Transverse colon (tissue), 4 donors: Measurements from ENCODE around the gene DLL1. TPM values are rescaled to one million over a fixed set of nuclear protein-coding genes. Genes with fewer than 3 reads are reported as not detected.

ENCODE experiments used
- DNase-seq: peaks from one replicate; pipeline ENCODE4 v3.0.0-alpha.2; 2019
- H3K27ac ChIP-seq, 4 donors: fragments of 200-600 bp; sonication (generic); 2 replicates each; pipeline ENCODE4 v1.5.1; 2016 to 2018; ENCODE audit warnings: inconsistent platforms in 4 of 4
- H3K27me3 ChIP-seq: fragments of 200-600 bp; sonication (generic); 2 replicates; pipeline ENCODE4 v1.5.1; 2017; ENCODE audit warnings: inconsistent platforms
- H3K36me3 ChIP-seq, 4 donors: fragments of 200-600 bp; sonication (generic); 2 replicates each; pipeline ENCODE4 v1.5.1; 2017 to 2019; ENCODE audit warnings: inconsistent platforms in 4 of 4
- H3K4me1 ChIP-seq, 4 donors: fragments of 200-600 bp; sonication (generic); 2 replicates each; pipeline ENCODE4 v1.5.1; 2017 to 2020; ENCODE audit warnings: inconsistent platforms in 4 of 4
- H3K4me3 ChIP-seq, 4 donors: fragments of 200-600 bp; sonication (generic); 1 replicate in 1 of 4; 2 replicates in 3 of 4; pipeline versions ENCODE4 v1.5.1 to v1.6.1; 2017 to 2019; ENCODE audit warnings: inconsistent platforms in 4 of 4
- H3K9me3 ChIP-seq, 2 donors: fragments of 200-600 bp; sonication (generic); 2 replicates each; pipeline ENCODE4 v1.5.1; 2017 to 2019; ENCODE audit warnings: inconsistent platforms in 2 of 2
- CTCF ChIP-seq, 5 experiments: fragments of 200-600 bp in 3 of 5; fragments of 450-650 bp in 2 of 5; sonication (generic) in 3 of 5; IDR thresholded peaks; 1 replicate in 2 of 5; 2 replicates in 3 of 5; pipeline ENCODE4 v1.5.1; 2016 to 2017; ENCODE audit warnings: antibody characterized with exemption in 5 of 5, inconsistent platforms in 3 of 5, mild to moderate bottlenecking in 2 of 5, moderate library complexity in 1 of 5
- EP300 ChIP-seq: sonication (generic); formaldehyde crosslinking; IDR thresholded peaks from one replicate; pipeline ENCODE4 v1.6.1; 2017; ENCODE audit warnings: antibody characterized with exemption, low read depth
- POLR2A ChIP-seq: fragments of 450-650 bp; IDR thresholded peaks from one replicate; pipeline ENCODE4 v1.6.1; 2016; ENCODE audit warnings: antibody characterized with exemption, mild to moderate bottlenecking, moderate library complexity
- POLR2AphosphoS5 ChIP-seq, 3 donors: sonication (generic); formaldehyde crosslinking; IDR thresholded peaks; one replicate each; pipeline ENCODE4 v1.6.1; 2016; ENCODE audit warnings: antibody characterized with exemption in 3 of 3
- WGBS, 2 donors: methylation state at CpG; one replicate each; pipeline ENCODE4 v1.1.5; 2018; ENCODE audit warnings: low coverage in 1 of 2; 5-methylcytosine and 5-hydroxymethylcytosine counted together
- in situ Hi-C, 4 donors: fragments of 200-750 bp; cut with MboI; loops; one replicate each; pipeline versions ENCODE4 v1.15.0 to v1.15.1; 2017; ENCODE audit warnings: low sequenced_read_pairs in 3 of 4, low pct_ligation_motif_present in 1 of 4, low pct_unique_long_range_greater_than_20kb in 1 of 4
- intact Hi-C: fragments of 100-400 bp; cut with DNase I; formaldehyde crosslinking; loops from one replicate; pipeline ENCODE4 v1.15.1; 2023; ENCODE audit warnings: low total_unique reads
- total RNA-seq, 4 donors: library from RNA; depleted of rRNA; stranded (reverse); fragments of >200 nt; gene quantifications; one replicate each; pipeline ENCODE4 v1.1.0, GENCODE V29; 2016

DLL1 gene
- total RNA-seq, 4 donors from 2014 or later: 15.0 to 46.2 (median 25.9) TPM

DNA sequence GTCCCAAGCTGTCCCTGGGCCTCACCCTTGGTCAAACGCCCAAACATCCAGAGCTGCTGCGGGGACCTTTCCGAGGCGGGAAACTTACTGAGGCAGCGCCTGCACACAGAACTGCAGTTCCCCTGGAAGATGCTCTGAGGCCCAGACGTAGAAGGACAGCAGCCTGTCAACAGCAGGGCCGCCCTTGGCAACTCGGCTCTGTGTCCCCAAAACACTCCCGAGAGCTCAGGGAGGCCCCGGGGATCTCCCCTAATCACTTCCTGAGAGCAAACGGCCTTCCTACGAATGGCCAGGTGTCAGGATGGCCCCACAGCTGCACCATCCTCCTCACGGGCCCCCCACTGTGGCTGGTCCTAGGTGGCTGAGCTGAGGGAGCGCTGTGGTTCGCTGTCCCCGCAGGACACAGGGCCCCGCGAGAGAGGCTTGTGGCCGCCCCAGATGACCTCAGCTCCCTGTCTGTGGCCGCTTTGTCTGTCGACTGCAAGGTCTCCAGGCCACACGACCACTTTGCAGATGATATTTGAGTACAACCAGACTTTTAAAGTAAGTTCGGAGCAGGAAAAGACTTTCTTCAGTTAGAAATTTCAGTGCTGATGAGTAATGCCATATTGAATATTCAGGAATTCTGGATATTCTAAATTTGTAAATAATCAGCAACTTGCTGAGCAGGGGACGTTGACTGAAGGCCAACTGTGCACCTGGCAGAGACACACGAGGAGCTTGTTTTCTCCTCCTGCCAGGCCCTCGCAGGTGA, 46.0 kb downstream of the DLL1 start:
- in situ Hi-C loops (no loop called here), intact Hi-C loops (no loop called here)
- Histone ChIP-seq H3K4me1 (no peaks in the 10 kb centered on the region), H3K27me3 (peaks cover 4% of the 10 kb centered on the region), H3K27ac (no peak overlapping the region), H3K9me3 (no peaks in the 10 kb centered on the region), H3K36me3 (no peaks in the 10 kb centered on the region), H3K4me3 (no peak overlapping the region)
- 50 to 65% methylated on average over 1 to 26 of the region's 26 CpGs for WGBS, 2 donors
- no peak for TF ChIP-seq POLR2AphosphoS5 (IDR thresholded peaks at IDR 0.05)
- no peak for DNase-seq

GRCh38 chr6:170243791-170244291, 47.0 kb downstream of the DLL1 start:
- 65 to 80% methylated on average over 1 to 21 of the region's 21 CpGs for WGBS, 2 donors
- Histone ChIP-seq H3K27ac (no peak overlapping the region), H3K9me3 (no peaks in the 10 kb centered on the region), H3K4me1 (no peaks in the 10 kb centered on the region), H3K4me3 (no peak overlapping the region), H3K36me3 (no peaks in the 10 kb centered on the region), H3K27me3 (peaks cover 4% of the 10 kb centered on the region)
- DNase-seq: no peak
- in situ Hi-C loops (no loop called here), intact Hi-C loops (no loop called here)
- TF ChIP-seq CTCF (IDR thresholded peaks at IDR 0.05) (no peak), POLR2AphosphoS5 (IDR thresholded peaks at IDR 0.05) (no peak), POLR2A (no peak), EP300 (no peak)

GRCh38 chr6:170243386-170243785, 47.5 kb downstream of the DLL1 start:
- no peak overlapping the region for H3K27ac ChIP-seq
- WGBS, 2 donors: 68 to 74% methylated on average over 3 to 7 of the region's 7 CpGs
- no peaks in the 10 kb centered on the region for H3K36me3 ChIP-seq
- no peaks in the 10 kb centered on the region for H3K9me3 ChIP-seq
- TF ChIP-seq POLR2A: no peak
- TF ChIP-seq EP300: no peak
- no peak for TF ChIP-seq CTCF (IDR thresholded peaks at IDR 0.05)
- TF ChIP-seq POLR2AphosphoS5 (IDR thresholded peaks at IDR 0.05): no peak
- in situ Hi-C loops: no loop called here
- DNase-seq: no peak
- intact Hi-C loops: no loop called here
- no peak overlapping the region for H3K4me3 ChIP-seq
- peaks cover 4% of the 10 kb centered on the region for H3K27me3 ChIP-seq
- no peaks in the 10 kb centered on the region for H3K4me1 ChIP-seq

DNA sequence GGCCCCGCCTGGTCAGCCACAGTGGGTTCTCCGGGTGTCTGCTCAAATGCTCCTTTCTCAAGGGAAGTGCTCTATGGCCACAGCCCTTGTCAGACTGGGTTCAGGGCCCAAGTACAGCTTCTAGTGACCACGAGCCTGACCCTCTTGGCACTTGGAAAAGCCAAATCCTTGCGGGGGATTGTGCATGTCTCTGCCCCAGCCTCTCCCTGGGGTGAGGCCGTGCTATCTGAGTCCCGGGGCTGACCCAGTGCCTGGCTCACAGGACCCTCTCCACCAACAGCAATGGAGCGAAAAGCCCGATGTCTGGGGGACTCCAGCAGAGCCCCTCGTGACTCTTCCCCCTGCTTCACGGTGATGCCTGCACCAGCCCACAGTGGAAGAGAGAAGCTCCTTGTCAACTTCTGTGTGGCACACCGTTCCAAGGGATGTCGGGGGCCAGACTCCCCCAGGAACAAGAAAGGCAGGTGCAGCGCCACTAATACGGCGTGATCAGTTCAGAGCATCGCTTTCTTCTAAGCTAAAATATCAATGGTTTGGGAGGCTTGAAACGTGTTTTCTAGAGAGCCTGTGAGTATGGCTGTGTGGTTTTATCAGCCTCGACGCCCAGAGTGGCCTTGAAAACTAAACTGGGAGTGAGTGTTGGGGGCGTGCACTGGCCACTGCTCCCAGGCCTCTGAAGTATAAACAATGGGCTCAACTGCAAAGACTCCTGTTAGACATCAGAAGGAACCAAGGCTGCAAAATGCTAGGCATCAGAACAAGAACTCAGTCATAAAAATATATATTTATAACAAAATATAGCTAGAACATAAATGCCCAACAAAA, 51.9 kb downstream of the DLL1 start:
- intact Hi-C loops (no loop called here), in situ Hi-C loops (no loop called here)
- Histone ChIP-seq H3K4me3 (no peak overlapping the region), H3K27ac (no peak overlapping the region), H3K9me3 (no peaks in the 10 kb centered on the region), H3K36me3 (no peaks in the 10 kb centered on the region), H3K4me1 (no peaks in the 10 kb centered on the region), H3K27me3 (no peaks in the 10 kb centered on the region)
- TF ChIP-seq POLR2A: no peak
- WGBS, 2 donors: 40 to 85% methylated on average over 1 to 19 of the region's 20 CpGs
- no peak for DNase-seq

- Histone ChIP-seq H3K4me1 (no peaks in the 10 kb centered on the region), H3K27ac (no peak overlapping the region), H3K4me3 (no peak overlapping the region), H3K9me3 (no peaks in the 10 kb centered on the region), H3K36me3 (no peaks in the 10 kb centered on the region), H3K27me3 (no peaks in the 10 kb centered on the region)
- DNase-seq: no peak
- intact Hi-C loops: no loop called here
- 77% methylated on average over 19 of the region's 19 CpGs; no CpG with 5 or more reads in 1 of the 2 donors for WGBS, 2 donors
- TF ChIP-seq POLR2AphosphoS5 (IDR thresholded peaks at IDR 0.05) (no peak), CTCF (IDR thresholded peaks at IDR 0.05) (no peak), EP300 (no peak), POLR2A (no peak)
- in situ Hi-C loops: no loop called here
Observed at GRCh38 chr6:170237999-170238740, 52.7 kb downstream of the DLL1 start.
